OCI-LY3 (cell line): ENCODE data around the gene JRKL.
"Not testable (repeated sequence)": the region's sequence is repeated elsewhere in the genome, so short reads cannot be mapped to it uniquely, and the experiment has no call there.

Source experiments
- H2AFZ ChIP-seq: fragments of 200-600, 300-600 bp; shearing (Covaris generic); 2 replicates; pipeline ENCODE4 v1.6.0; 2014; ENCODE audit warnings: antibody characterized with exemption, low read depth, low read length
- H3K27ac ChIP-seq: fragments of 200-600, 300-600 bp; sonication (generic); 2 replicates; pipeline ENCODE4 v1.5.1; 2014; ENCODE audit warnings: mild to moderate bottlenecking, low read length, moderate library complexity, mixed read lengths
- H3K27me3 ChIP-seq: fragments of 200-600, 300-600 bp; sonication (generic); 2 replicates; pipeline ENCODE4 v1.6.1; 2014; ENCODE audit warnings: low read depth, low read length, mixed read lengths
- H3K36me3 ChIP-seq: fragments of 200-600, 300-600 bp; sonication (generic); replicated peaks from 2 replicates; pipeline ENCODE3; 2014; ENCODE audit warnings: low read depth, low read length, mixed read lengths
- H3K4me1 ChIP-seq: fragments of 300-600, 200-600 bp; sonication (generic); 2 replicates; pipeline ENCODE4 v1.6.1; 2014; ENCODE audit warnings: low read length, mixed read lengths
- H3K4me2 ChIP-seq: fragments of 200-600, 300-600 bp; sonication (generic); 2 replicates; pipeline ENCODE4 v1.6.1; 2014; ENCODE audit warnings: low read length, mixed read lengths
- H3K4me3 ChIP-seq: fragments of 300-600, 200-600 bp; sonication (generic); 2 replicates; pipeline ENCODE4 v1.5.1; 2014; ENCODE audit warnings: antibody characterized with exemption, mild to moderate bottlenecking, low read length, moderate library complexity
- H3K79me2 ChIP-seq: fragments of 300-600, 200-600 bp; shearing (Covaris generic); 2 replicates; pipeline ENCODE4 v1.6.1; 2014; ENCODE audit warnings: mild to moderate bottlenecking, low read length, mixed read lengths
- H3K9ac ChIP-seq: fragments of 300-600, 200-600 bp; shearing (Covaris generic); 2 replicates; pipeline ENCODE4 v1.6.0; 2014; ENCODE audit warnings: mild to moderate bottlenecking, low read length, moderate library complexity
- H3K9me3 ChIP-seq: fragments of 200-600, 300-600 bp; shearing (Covaris generic); 2 replicates; pipeline ENCODE4 v1.6.1; 2014; ENCODE audit warnings: low read length, mixed read lengths; ENCODE audit not compliant: insufficient read depth
- H4K20me1 ChIP-seq: fragments of 200-600, 300-600 bp; sonication (generic); 2 replicates; pipeline ENCODE4 v1.6.1; 2016; ENCODE audit warnings: low read length, mixed read lengths; ENCODE audit not compliant: insufficient read depth
- CTCF ChIP-seq: fragments of 200-600, 300-600 bp; sonication (generic); IDR thresholded peaks from 2 replicates; pipeline ENCODE4 v1.5.1; 2014; ENCODE audit warnings: antibody characterized with exemption, low read length, low read depth
- EZH2phosphoT487 ChIP-seq: fragments of 200-600 bp; shearing (Covaris generic); IDR thresholded peaks from 2 replicates; pipeline ENCODE4 v1.6.1; 2018; ENCODE audit warnings: antibody characterized with exemption, mixed run types, low read depth

Gene JRKL

GRCh38 chr11:96400697-96401096, 10.9 kb downstream of the JRKL start:
- no peaks in the 10 kb centered on the region for H3K27me3 ChIP-seq
- no peaks in the 10 kb centered on the region for H4K20me1 ChIP-seq
- no peaks in the 10 kb centered on the region for H3K79me2 ChIP-seq
- H3K9ac ChIP-seq, result no peak overlapping the region
- TF ChIP-seq CTCF, result no peak
- TF ChIP-seq EZH2phosphoT487, result no peak
- no peak overlapping the region for H3K4me2 ChIP-seq
- H3K27ac ChIP-seq, result no peak overlapping the region
- H3K4me3 ChIP-seq, result no peak overlapping the region
- H3K9me3 ChIP-seq, result no peaks in the 10 kb centered on the region
- H2AFZ ChIP-seq, result no peak overlapping the region
- H3K36me3 ChIP-seq, result no peaks in the 10 kb centered on the region
- H3K4me1 ChIP-seq, result no peaks in the 10 kb centered on the region

DNA sequence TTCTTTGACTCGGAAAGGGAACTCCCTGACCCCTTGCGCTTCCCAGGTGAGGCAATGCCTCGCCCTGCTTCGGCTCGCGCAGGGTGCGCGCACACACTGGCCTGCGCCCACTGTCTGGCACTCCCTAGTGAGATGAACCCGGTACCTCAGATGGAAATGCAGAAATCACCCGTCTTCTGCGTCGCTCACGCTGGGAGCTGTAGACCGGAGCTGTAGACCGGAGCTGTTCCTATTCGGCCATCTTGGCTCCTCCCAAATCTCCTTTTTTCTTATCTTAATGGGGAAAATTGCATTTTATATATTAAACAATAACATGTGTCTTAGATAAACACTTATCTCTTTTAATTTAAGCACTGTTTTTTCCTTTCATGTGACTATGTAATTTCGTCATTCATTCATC, 21.6 kb downstream of the JRKL start:
- not testable (repeated sequence) for H3K9me3 ChIP-seq, H3K27ac ChIP-seq, H3K27me3 ChIP-seq, H3K36me3 ChIP-seq, H3K4me1 ChIP-seq, H3K4me3 ChIP-seq, H2AFZ ChIP-seq, H4K20me1 ChIP-seq, H3K4me2 ChIP-seq, H3K9ac ChIP-seq, H3K79me2 ChIP-seq

GRCh38 chr11:96412761-96413381, 23.1 kb downstream of the JRKL start:
- Histone ChIP-seq H3K79me2 (no peaks in the 10 kb centered on the region), H3K9ac (no peak overlapping the region), H4K20me1 (no peaks in the 10 kb centered on the region), H2AFZ (no peak overlapping the region), H3K4me1 (no peaks in the 10 kb centered on the region), H3K4me3 (no peak overlapping the region), H3K27ac (no peak overlapping the region), H3K36me3 (no peaks in the 10 kb centered on the region), H3K4me2 (no peak overlapping the region), H3K27me3 (no peaks in the 10 kb centered on the region), H3K9me3 (no peaks in the 10 kb centered on the region)
- TF ChIP-seq CTCF (no peak), EZH2phosphoT487 (no peak)

- no peak for TF ChIP-seq CTCF
- Histone ChIP-seq H2AFZ (no peak overlapping the region), H3K4me2 (no peak overlapping the region)
Measured at GRCh38 chr11:96413408-96413807, 23.6 kb downstream of the JRKL start.

DNA sequence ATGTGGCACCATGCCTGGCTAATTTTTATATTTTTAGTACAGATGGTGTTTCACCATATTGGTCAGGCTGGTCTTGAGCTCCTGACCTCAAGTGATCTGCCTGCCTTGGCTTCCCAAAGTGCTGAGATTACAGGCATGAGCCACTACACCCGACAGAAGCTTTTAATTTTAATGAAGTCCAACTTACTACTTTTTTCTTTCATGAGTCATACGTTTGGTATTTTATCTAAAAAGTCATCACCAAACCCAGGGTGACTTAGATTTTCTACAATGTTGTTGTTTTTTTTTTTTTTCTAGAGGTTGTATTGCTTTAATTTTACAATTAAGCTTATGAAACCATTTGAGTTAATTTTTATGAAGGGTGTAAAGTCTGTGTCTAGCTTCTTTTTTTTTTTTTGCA, 34.9 kb downstream of the JRKL start:
- Histone ChIP-seq H3K4me1 (no peaks in the 10 kb centered on the region), H3K27ac (no peak overlapping the region), H4K20me1 (no peaks in the 10 kb centered on the region), H3K79me2 (no peaks in the 10 kb centered on the region), H3K4me2 (no peak overlapping the region), H2AFZ (no peak overlapping the region), H3K9ac (no peak overlapping the region), H3K4me3 (no peak overlapping the region), H3K36me3 (no peaks in the 10 kb centered on the region), H3K27me3 (no peaks in the 10 kb centered on the region), H3K9me3 (no peaks in the 10 kb centered on the region)
- TF ChIP-seq CTCF (no peak), EZH2phosphoT487 (no peak)

More at GRCh38 chr11:96413408-96413807, 23.6 kb downstream of the JRKL start:
- H3K9ac ChIP-seq, result no peak overlapping the region
- H3K27ac ChIP-seq, result no peak overlapping the region
- H3K9me3 ChIP-seq, result no peaks in the 10 kb centered on the region
- no peaks in the 10 kb centered on the region for H3K36me3 ChIP-seq
- no peaks in the 10 kb centered on the region for H3K79me2 ChIP-seq
- H3K4me3 ChIP-seq, result no peak overlapping the region
- H4K20me1 ChIP-seq, result no peaks in the 10 kb centered on the region
- H3K4me1 ChIP-seq, result no peaks in the 10 kb centered on the region
- H3K27me3 ChIP-seq, result no peaks in the 10 kb centered on the region
